Fibroblast of lung (primary cell): ENCODE data around the gene STK26.

ENCODE experiments used
- EZH2 ChIP-seq: IDR thresholded peaks from 2 replicates; pipeline ENCODE4 v1.5.1; 2012; ENCODE audit warnings: low read length, control low read depth, mild to moderate bottlenecking; ENCODE audit errors: missing control alignments
- TF ChIP-seq, protein P1 (sequence below), 2 donors: IDR thresholded peaks in 1 of 2; conservative IDR thresholded peaks in 1 of 2; 1 replicate in 1 of 2; 2 replicates in 1 of 2; pipeline ENCODE4 v1.5.1; 2011 to 2012; ENCODE audit warnings: low read length in 2 of 2, control low read depth in 1 of 2, inconsistent platforms in 1 of 2, low read depth in 1 of 2, mild to moderate bottlenecking in 1 of 2

- TF ChIP-seq, protein P1, sequence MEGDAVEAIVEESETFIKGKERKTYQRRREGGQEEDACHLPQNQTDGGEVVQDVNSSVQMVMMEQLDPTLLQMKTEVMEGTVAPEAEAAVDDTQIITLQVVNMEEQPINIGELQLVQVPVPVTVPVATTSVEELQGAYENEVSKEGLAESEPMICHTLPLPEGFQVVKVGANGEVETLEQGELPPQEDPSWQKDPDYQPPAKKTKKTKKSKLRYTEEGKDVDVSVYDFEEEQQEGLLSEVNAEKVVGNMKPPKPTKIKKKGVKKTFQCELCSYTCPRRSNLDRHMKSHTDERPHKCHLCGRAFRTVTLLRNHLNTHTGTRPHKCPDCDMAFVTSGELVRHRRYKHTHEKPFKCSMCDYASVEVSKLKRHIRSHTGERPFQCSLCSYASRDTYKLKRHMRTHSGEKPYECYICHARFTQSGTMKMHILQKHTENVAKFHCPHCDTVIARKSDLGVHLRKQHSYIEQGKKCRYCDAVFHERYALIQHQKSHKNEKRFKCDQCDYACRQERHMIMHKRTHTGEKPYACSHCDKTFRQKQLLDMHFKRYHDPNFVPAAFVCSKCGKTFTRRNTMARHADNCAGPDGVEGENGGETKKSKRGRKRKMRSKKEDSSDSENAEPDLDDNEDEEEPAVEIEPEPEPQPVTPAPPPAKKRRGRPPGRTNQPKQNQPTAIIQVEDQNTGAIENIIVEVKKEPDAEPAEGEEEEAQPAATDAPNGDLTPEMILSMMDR (conservative IDR thresholded peaks at IDR 0.05 in 1 of 2, IDR thresholded peaks at IDR 0.05 in 1 of 2; ENCODE audit: low read depth in 1 of 2, low read length in 2 of 2) = no peak
- no peak for TF ChIP-seq EZH2
Observed at GRCh38 chrX:131988236-131988635, 34.9 kb upstream of the STK26 start.
